ENCODE data around the gene SOCS6.

Gene SOCS6

GRCh38 chr18:70271742-70272141 lies 17.1 kb upstream of the SOCS6 start:
- Histone ChIP-seq H3K4me3 (ENCODE audit: low read length) (no peak overlapping the region), H3K27ac (ENCODE audit: low read depth, low read length) (no peak overlapping the region)

GRCh38 chr18:70273021-70273420 lies 15.8 kb upstream of the SOCS6 start:
- H3K27ac ChIP-seq (ENCODE audit: low read depth, low read length), result no peak overlapping the region
- no peaks in the 10 kb centered on the region for H3K27me3 ChIP-seq (ENCODE audit: control insufficient read depth, insufficient read depth, low read length)
- H3K36me3 ChIP-seq (ENCODE audit: control insufficient read depth, insufficient read depth, low read length), result no peaks in the 10 kb centered on the region
- H3K4me1 ChIP-seq (ENCODE audit: control insufficient read depth, insufficient read depth, low read length), result no peaks in the 10 kb centered on the region
- no peak overlapping the region for H3K9ac ChIP-seq (ENCODE audit: low read length)
- no peak overlapping the region for H3K4me3 ChIP-seq (ENCODE audit: low read length)

More at GRCh38 chr18:70271742-70272141, 17.1 kb upstream of the SOCS6 start:
- H3K36me3 ChIP-seq (ENCODE audit: control insufficient read depth, insufficient read depth, low read length), result no peaks in the 10 kb centered on the region
- H3K9ac ChIP-seq (ENCODE audit: low read length), result no peak overlapping the region
- no peaks in the 10 kb centered on the region for H3K27me3 ChIP-seq (ENCODE audit: control insufficient read depth, insufficient read depth, low read length)
- no peaks in the 10 kb centered on the region for H3K4me1 ChIP-seq (ENCODE audit: control insufficient read depth, insufficient read depth, low read length)

- no peaks in the 10 kb centered on the region for H3K27me3 ChIP-seq (ENCODE audit: control insufficient read depth, insufficient read depth, low read length)
- H3K36me3 ChIP-seq (ENCODE audit: control insufficient read depth, insufficient read depth, low read length), result no peaks in the 10 kb centered on the region
- no peak overlapping the region for H3K4me3 ChIP-seq (ENCODE audit: low read length)
- H3K4me1 ChIP-seq (ENCODE audit: control insufficient read depth, insufficient read depth, low read length), result no peaks in the 10 kb centered on the region
- H3K27ac ChIP-seq (ENCODE audit: low read depth, low read length), result no peak overlapping the region
- H3K9ac ChIP-seq (ENCODE audit: low read length), result no peak overlapping the region
Measured at GRCh38 chr18:70276416-70277191, 12.2 kb upstream of the SOCS6 start.

GRCh38 chr18:70279470-70279869 lies 9.4 kb upstream of the SOCS6 start:
- Histone ChIP-seq H3K27ac (ENCODE audit: low read depth, low read length) (no peak overlapping the region), H3K4me1 (ENCODE audit: control insufficient read depth, insufficient read depth, low read length) (no peaks in the 10 kb centered on the region), H3K36me3 (ENCODE audit: control insufficient read depth, insufficient read depth, low read length) (no peaks in the 10 kb centered on the region), H3K4me3 (ENCODE audit: low read length) (no peak overlapping the region), H3K27me3 (ENCODE audit: control insufficient read depth, insufficient read depth, low read length) (no peaks in the 10 kb centered on the region), H3K9ac (ENCODE audit: low read length) (no peak overlapping the region)

GRCh38 chr18:70280007-70280925 lies 8.6 kb upstream of the SOCS6 start:
- Histone ChIP-seq H3K9ac (ENCODE audit: low read length) (no peak overlapping the region), H3K27me3 (ENCODE audit: control insufficient read depth, insufficient read depth, low read length) (no peaks in the 10 kb centered on the region), H3K4me3 (ENCODE audit: low read length) (no peak overlapping the region), H3K36me3 (ENCODE audit: control insufficient read depth, insufficient read depth, low read length) (no peaks in the 10 kb centered on the region), H3K4me1 (ENCODE audit: control insufficient read depth, insufficient read depth, low read length) (no peaks in the 10 kb centered on the region), H3K27ac (ENCODE audit: low read depth, low read length) (no peak overlapping the region)

GRCh38 chr18:70284976-70285620 lies 3.7 kb upstream of the SOCS6 start:
- Histone ChIP-seq H3K4me3 (ENCODE audit: low read length) (no peak overlapping the region), H3K9ac (ENCODE audit: low read length) (no peak overlapping the region), H3K36me3 (ENCODE audit: control insufficient read depth, insufficient read depth, low read length) (no peaks in the 10 kb centered on the region), H3K4me1 (ENCODE audit: control insufficient read depth, insufficient read depth, low read length) (no peaks in the 10 kb centered on the region), H3K27ac (ENCODE audit: low read depth, low read length) (no peak overlapping the region), H3K27me3 (ENCODE audit: control insufficient read depth, insufficient read depth, low read length) (no peaks in the 10 kb centered on the region)

- Histone ChIP-seq H3K27me3 (ENCODE audit: control insufficient read depth, insufficient read depth, low read length) (no peaks in the 10 kb centered on the region), H3K9ac (ENCODE audit: low read length) (no peak overlapping the region), H3K27ac (ENCODE audit: low read depth, low read length) (no peak overlapping the region), H3K4me1 (ENCODE audit: control insufficient read depth, insufficient read depth, low read length) (peaks cover 11% of the 10 kb centered on the region), H3K36me3 (ENCODE audit: control insufficient read depth, insufficient read depth, low read length) (no peaks in the 10 kb centered on the region), H3K4me3 (ENCODE audit: low read length) (peak overlapping the region; percentile 63)
Measured at GRCh38 chr18:70287731-70288130, 1.1 kb upstream of the SOCS6 start.

GRCh38 chr18:70288171-70288850 lies 534 bp upstream of the SOCS6 start:
- peak overlapping the region; percentile 63 for H3K4me3 ChIP-seq (ENCODE audit: low read length)
- no peaks in the 10 kb centered on the region for H3K36me3 ChIP-seq (ENCODE audit: control insufficient read depth, insufficient read depth, low read length)
- peak overlapping the region; percentile 87 for H3K27ac ChIP-seq (ENCODE audit: low read depth, low read length)
- H3K27me3 ChIP-seq (ENCODE audit: control insufficient read depth, insufficient read depth, low read length), result no peaks in the 10 kb centered on the region
- H3K9ac ChIP-seq (ENCODE audit: low read length), result no peak overlapping the region
- H3K4me1 ChIP-seq (ENCODE audit: control insufficient read depth, insufficient read depth, low read length), result peaks cover 11% of the 10 kb centered on the region

GRCh38 chr18:70289351-70290312 lies 787 bp downstream of the SOCS6 start:
- H3K27me3 ChIP-seq (ENCODE audit: control insufficient read depth, insufficient read depth, low read length), result no peaks in the 10 kb centered on the region
- H3K27ac ChIP-seq (ENCODE audit: low read depth, low read length), result peak overlapping the region; percentile 87
- peaks cover 11% of the 10 kb centered on the region for H3K4me1 ChIP-seq (ENCODE audit: control insufficient read depth, insufficient read depth, low read length)

GRCh38 chr18:70290482-70291294 lies 1.8 kb downstream of the SOCS6 start:
- Histone ChIP-seq H3K9ac (ENCODE audit: low read length) (no peak overlapping the region), H3K27ac (ENCODE audit: low read depth, low read length) (no peak overlapping the region), H3K27me3 (ENCODE audit: control insufficient read depth, insufficient read depth, low read length) (no peaks in the 10 kb centered on the region), H3K4me1 (ENCODE audit: control insufficient read depth, insufficient read depth, low read length) (peaks cover 13% of the 10 kb centered on the region), H3K4me3 (ENCODE audit: low read length) (peak overlapping the region; percentile 94), H3K36me3 (ENCODE audit: control insufficient read depth, insufficient read depth, low read length) (no peaks in the 10 kb centered on the region)

More at GRCh38 chr18:70289351-70290312, 787 bp downstream of the SOCS6 start:
- H3K4me3 ChIP-seq (ENCODE audit: low read length), result peak overlapping the region; percentile 94
- peak overlapping the region; percentile 88 for H3K9ac ChIP-seq (ENCODE audit: low read length)
- no peaks in the 10 kb centered on the region for H3K36me3 ChIP-seq (ENCODE audit: control insufficient read depth, insufficient read depth, low read length)

- no peak overlapping the region for H3K9ac ChIP-seq (ENCODE audit: low read length)
- H3K4me3 ChIP-seq (ENCODE audit: low read length), result no peak overlapping the region
Measured at GRCh38 chr18:70291295-70291574, 2.4 kb downstream of the SOCS6 start.

More at GRCh38 chr18:70291295-70291574, 2.4 kb downstream of the SOCS6 start:
- H3K27ac ChIP-seq (ENCODE audit: low read depth, low read length), result no peak overlapping the region
- no peaks in the 10 kb centered on the region for H3K27me3 ChIP-seq (ENCODE audit: control insufficient read depth, insufficient read depth, low read length)
- peaks cover 17% of the 10 kb centered on the region for H3K4me1 ChIP-seq (ENCODE audit: control insufficient read depth, insufficient read depth, low read length)
- H3K36me3 ChIP-seq (ENCODE audit: control insufficient read depth, insufficient read depth, low read length), result no peaks in the 10 kb centered on the region
